Stimulated activated CD4-positive, alpha-beta T cell treated with anti-CD3 and anti-CD28 coated beads, Interleukin-2, amount 100 ng/mL, for 4 hours (primary cell): ENCODE data around the gene GGTA1.
"Not testable (repeated sequence)": the region's sequence is repeated elsewhere in the genome, so short reads cannot be mapped to it uniquely, and the experiment has no call there.

ENCODE experiments used
- DNase-seq: peaks from one replicate; pipeline ENCODE4 v3.0.0-alpha.2; 2020; ENCODE audit warnings: low read depth

GGTA1 gene

GRCh38 chr9:121499427-121500164 lies at the start of gene GGTA1:
GGTA1 (minus strand) TSS chr9:121499844; CDS start chr9:121467922, 31,922 bp downstream.
- DNase-seq = no peak

- DNase-seq = no peak
Observed at GRCh38 chr9:121548666-121549065, 49.0 kb upstream of the GGTA1 start.

GRCh38 chr9:121545875-121546423 lies 46.3 kb upstream of the GGTA1 start:
- DNase-seq = peak; percentile 21

DNA sequence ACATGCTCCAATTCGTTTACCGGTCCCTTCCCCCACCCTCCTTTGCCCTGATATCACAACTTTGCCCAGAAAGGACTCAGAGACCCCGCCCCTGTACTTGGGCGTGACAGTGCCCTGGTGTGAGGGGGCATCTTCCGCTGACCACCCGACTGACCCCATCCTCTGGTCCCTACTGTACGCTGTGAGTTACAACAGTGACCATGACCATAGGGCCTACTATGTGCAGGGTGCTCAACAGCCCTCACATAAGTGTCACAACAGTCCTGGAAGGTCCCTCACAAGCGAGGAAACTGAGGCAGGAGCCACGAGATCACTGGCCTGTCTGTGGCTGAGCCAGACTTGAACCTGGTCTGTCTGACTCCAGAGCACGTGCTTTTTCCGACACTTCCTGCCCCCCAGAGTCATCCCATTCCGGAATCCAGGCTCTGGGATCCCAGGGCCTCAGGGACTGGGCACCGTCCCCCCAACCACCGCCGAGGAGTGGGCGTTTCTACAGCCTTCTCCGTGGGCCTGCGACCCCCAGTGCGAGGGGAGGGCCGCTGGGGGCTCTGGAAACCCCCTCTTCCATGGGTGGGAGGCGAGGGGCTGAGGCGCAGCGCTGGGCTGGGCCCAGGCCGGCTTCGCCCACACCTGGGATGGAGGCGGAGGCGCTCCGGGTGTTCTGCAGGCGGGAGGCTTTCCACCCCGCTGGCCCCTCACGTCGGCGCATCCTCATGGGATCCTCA lies 45.7 kb upstream of the GGTA1 start:
- DNase-seq = no peak

DNA sequence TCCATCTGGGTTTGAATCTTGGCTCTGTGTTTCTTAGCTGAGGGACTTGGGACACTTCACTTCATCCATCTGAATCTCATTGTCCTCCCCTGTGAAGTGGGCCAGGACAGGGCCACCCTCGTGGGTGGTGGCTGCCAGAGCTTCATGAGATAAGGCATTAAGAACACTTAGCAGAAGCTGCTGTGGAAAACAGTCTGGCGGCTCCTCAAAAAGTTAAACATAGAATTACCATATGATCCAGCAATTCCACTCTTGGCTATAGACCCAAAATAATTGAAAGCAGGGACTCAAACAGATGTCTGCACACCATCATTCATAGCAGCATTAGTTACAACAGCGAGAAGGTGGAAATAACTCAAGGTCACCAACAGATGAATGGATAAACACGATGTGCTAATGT lies 42.4 kb upstream of the GGTA1 start:
- DNase-seq = no peak

- no peak for DNase-seq
Observed at GRCh38 chr9:121541256-121541655, 41.6 kb upstream of the GGTA1 start.

DNA sequence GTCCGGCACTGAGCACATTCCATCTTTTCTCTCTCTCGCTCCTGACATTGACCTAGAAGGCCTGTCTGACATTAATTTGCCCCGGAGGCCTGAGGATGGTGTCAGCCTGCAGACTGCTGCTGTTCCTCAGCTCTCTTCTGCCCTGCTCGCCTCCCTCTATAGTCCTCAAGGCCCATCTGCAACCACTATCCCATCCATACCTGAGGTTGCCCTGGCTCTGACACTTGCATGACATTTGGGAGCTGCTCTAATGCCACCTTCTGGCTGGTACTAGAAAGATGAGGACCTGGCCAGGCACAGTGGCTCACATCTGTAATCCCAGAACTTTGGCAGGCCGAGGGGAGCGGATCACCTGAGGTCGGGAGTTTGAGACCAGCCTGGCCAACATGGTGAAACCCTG lies 38.6 kb upstream of the GGTA1 start:
- no peak for DNase-seq

DNA sequence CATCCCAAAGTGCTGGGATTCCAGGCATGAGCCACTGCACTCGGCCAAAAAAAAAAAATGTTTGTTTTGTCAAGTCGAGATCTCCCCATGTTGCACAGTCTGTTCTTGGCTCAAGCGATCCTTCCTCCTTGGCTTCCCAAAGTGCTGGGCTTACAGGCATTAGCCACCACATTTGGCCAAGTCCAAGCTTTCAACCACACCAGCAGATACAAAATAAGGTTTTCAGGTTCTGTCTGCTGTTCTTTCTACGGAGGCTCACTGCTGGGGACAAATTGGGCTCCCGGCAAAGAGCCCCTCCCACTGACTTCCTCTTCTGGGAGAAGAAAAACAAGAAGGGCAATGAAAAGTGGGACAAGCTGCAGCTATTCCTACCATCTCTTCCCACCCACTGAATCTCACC lies 37.6 kb upstream of the GGTA1 start:
- DNase-seq = no peak

DNA sequence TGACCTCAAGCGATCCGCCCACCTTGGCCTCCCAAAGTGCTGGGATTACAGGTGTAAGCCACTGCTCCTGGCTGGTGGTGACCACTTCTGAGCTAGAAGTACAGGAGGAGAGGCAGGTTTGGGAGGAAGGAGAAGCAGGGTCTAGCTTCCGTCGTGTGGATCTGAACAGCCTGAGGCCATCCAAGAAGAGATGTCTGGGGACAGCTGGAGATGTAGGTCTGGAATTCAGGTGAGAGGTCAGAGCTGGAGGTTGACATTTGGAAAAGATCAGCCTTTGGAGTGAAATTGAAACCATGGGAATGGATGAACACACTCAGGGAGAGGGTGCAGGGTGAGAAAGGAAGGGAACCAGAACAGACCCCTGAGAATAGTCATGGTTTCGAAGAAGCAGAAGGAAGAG lies 33.2 kb upstream of the GGTA1 start:
- no peak for DNase-seq

DNA sequence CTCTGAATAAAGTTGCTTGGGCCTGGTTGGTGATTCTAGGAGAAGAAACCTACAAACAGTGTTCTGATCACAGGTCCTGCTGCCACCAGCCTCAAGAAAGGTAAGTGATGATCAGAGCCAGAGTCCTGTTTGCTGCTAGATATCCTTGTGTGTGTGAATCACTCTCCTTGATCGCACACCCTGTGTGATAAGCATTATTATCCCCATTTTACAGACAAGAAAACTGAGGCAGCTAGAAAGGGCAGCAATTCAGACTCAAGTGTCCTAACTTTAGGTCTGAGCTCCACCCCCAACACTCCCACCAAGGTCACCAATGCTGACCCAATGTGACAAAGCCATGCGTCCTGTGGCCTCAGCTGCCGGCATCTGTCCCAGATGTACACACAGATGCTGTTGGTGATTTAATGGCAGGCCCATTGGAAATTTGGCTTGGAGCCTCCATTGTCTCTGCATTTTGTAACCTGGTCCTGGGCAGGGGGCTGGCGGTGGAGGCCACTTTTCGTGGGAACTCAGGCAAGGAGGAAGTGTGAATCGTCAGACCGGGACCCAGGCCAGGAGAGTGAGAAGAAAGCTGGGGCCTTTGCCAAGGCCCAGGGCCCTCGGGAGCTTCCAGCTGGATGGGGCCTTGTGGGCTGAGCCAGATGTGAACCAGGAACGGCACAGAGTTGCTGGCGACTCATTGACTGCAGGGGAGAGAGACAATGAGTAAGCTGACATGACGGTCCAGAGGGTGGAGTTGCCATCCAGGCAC lies 29.8 kb upstream of the GGTA1 start:
- no peak for DNase-seq

- no peak for DNase-seq
Observed at GRCh38 chr9:121528642-121529041, 29.0 kb upstream of the GGTA1 start.

- no peak for DNase-seq
Observed at GRCh38 chr9:121527371-121527770, 27.7 kb upstream of the GGTA1 start.

GRCh38 chr9:121519688-121520087 lies 20.0 kb upstream of the GGTA1 start:
- DNase-seq = not testable (repeated sequence)

DNA sequence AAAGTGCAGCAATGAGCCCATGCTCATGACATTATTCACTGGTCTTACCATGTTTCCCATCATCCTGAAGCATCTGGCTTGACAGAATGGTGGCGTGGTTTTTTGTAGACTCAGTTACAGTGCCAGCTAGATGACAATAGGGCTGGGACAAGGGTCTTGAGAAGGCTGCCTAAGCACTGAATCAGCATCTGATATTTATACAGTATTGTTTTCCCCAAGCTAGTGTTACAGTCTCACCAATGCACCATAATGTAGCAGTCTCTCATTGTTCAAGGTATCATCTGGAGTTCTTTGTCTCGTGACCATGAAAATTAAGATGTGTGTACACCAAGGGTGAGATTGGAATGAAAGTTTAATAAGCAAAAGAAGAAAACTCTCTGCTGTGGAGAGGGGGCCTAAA lies 19.0 kb upstream of the GGTA1 start:
- no peak for DNase-seq

GRCh38 chr9:121513166-121513565 lies 13.5 kb upstream of the GGTA1 start:
- DNase-seq = not testable (repeated sequence)

DNA sequence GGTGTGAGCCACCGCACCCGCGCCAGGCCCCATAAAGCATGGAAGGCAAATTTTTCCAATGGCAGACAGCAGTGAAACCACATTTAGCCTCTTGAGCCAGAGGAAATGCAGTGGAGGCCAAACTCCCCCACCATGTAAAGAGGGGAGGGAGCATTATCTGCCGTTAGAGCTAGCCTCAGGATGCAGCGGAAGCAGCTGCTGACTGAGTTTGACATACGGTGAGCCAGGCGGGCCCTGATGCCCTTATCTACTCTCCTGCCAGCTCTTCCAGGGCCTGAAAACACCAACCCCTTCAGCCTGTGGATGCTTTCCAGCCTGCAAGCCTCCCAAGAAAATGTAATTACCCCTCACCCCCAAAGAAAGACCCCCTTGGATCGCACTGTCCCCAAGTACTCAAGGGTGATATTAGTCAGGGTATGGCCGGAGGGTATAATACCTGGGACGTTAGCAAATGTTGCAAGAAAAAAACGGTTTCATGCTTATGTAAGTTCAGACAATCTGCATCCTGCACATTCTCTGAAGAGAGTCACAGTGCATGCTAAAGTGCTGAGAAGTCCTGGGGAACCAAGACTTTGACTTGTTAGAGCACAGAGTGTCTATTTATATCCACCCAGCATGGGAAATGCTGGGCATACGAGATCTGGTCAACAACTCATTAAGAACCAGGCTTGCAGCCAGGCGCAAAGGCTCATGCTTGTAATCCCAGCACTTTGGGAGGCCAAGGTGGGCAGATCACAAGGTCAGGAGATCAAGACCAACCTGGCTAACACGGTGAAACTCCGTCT lies 11.3 kb upstream of the GGTA1 start:
- DNase-seq = no peak

GRCh38 chr9:121509180-121509579 lies 9.5 kb upstream of the GGTA1 start:
- no peak for DNase-seq

DNA sequence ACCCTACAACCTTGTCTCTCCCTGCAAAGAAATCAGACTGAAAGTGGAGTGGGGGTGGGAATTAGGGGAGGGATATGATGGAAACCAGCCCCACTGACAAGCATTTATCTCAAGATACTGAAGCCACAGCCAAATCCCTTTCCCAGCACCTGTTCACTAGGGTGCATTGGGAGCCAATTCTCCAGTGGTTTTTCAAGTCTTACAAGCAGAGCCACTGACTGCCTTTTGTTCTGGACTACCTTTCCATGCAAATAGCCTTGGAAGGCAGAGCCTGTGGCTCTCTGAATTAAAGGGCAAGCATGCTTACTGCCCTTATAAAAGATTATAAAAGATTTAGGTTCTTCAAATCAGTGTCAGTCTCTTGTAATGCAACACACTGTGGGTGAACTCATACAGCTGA lies 8.8 kb upstream of the GGTA1 start:
- DNase-seq = no peak

GRCh38 chr9:121505903-121506735 lies 6.5 kb upstream of the GGTA1 start:
- no peak for DNase-seq

- DNase-seq = no peak
Observed at GRCh38 chr9:121503444-121503843, 3.8 kb upstream of the GGTA1 start.

DNA sequence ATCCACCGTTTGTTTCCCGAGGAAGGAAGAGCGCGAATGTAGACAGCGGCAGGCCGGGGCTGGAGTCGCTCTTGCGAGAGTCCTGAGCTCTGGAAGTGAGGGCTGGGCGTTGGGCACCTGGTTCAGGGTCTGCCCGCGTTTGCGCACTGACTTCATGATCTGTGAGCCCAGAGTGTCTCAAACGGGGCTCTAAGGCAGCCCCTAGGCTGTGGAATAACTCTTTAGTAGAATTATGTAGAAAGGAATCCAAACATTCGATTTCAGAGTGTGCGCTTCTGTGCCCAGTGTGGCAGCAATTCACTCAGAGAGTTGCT lies 478 bp upstream of the GGTA1 start:
- DNase-seq = no peak
